D721Med (cell line): Measurements from ENCODE around the gene MAN1C1.

Experiments used
- DNase-seq: peaks from one replicate; pipeline ENCODE4 v3.0.0; 2011; ENCODE audit warnings: low spot score; ENCODE audit not compliant: insufficient read length
- FAIRE-seq: peaks from 2 replicates; lab custom pipeline; 2011; peaks lifted over from hg19 to GRCh38; lab: Jason Lieb, UNC
- TF ChIP-seq, protein P1 (sequence below): IDR thresholded peaks from 2 replicates; pipeline ENCODE4 v1.5.1; 2012; ENCODE audit warnings: mild to moderate bottlenecking, control low read depth; ENCODE audit not compliant: insufficient read depth; ENCODE audit errors: missing control alignments

The MAN1C1 gene

DNA sequence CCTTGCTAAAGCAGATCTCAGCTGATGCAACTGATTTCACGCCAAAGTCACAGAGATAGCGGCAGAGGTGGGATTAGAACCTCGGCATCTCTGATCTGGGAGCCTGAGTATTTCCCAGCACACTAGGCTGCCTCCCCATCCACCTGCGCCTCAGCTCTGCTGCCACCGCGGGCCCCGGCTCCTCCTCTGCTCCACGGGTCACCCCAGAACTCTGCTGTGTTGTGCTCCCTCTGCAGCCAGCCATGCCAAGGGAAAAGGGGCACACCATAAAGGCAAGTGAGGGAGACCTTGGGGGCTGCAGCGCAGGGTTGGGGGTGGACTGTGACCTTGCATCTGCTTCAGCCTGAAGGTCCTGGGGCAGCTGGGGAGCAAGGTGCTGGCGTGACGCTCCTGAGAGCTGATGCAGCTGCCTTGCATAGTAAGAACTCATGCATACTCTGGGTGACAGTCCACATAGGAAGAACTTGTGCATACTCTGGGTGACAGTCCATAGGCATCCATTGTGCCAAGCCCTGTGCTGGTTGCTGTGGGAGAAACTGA, 68.7 kb downstream of the MAN1C1 start:
- no peak for DNase-seq
- TF ChIP-seq, protein P1, sequence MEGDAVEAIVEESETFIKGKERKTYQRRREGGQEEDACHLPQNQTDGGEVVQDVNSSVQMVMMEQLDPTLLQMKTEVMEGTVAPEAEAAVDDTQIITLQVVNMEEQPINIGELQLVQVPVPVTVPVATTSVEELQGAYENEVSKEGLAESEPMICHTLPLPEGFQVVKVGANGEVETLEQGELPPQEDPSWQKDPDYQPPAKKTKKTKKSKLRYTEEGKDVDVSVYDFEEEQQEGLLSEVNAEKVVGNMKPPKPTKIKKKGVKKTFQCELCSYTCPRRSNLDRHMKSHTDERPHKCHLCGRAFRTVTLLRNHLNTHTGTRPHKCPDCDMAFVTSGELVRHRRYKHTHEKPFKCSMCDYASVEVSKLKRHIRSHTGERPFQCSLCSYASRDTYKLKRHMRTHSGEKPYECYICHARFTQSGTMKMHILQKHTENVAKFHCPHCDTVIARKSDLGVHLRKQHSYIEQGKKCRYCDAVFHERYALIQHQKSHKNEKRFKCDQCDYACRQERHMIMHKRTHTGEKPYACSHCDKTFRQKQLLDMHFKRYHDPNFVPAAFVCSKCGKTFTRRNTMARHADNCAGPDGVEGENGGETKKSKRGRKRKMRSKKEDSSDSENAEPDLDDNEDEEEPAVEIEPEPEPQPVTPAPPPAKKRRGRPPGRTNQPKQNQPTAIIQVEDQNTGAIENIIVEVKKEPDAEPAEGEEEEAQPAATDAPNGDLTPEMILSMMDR = no peak
- FAIRE-seq = no peak

DNA sequence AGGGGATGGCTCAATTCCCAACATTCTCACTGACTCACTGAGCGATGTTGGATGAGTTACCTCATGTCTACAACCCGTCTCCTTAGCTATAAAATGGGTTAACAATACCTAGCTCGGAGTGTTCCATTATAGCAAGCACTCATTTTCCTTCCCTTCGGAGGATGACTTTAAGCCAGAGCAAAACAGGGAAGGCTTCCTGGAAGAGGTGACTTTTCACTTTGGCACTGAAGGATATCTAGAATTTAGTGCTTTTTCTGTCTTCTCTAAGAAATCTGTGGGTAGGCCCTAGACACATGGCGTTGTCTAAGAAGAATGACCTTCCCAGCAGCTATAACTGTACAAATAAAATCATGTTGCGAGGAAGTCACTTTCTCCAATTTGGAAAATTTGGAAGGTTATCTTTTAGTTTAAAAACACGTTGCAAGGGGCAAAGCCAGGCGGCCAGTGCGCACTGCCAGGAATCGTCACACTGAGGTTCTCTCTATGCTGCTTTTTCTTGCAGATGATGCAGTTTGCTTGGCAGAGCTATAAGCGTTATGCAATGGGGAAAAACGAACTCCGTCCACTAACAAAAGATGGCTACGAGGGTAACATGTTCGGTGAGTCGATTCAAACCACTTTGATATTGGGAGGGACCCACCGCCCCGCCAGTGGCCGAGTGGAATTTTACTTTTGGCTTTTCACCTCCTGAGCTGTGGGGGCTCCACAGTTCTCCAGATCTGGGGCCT, 69.5 kb downstream of the MAN1C1 start:
- FAIRE-seq = no peak
- no peak for DNase-seq
- TF ChIP-seq, protein P1 = no peak

DNA sequence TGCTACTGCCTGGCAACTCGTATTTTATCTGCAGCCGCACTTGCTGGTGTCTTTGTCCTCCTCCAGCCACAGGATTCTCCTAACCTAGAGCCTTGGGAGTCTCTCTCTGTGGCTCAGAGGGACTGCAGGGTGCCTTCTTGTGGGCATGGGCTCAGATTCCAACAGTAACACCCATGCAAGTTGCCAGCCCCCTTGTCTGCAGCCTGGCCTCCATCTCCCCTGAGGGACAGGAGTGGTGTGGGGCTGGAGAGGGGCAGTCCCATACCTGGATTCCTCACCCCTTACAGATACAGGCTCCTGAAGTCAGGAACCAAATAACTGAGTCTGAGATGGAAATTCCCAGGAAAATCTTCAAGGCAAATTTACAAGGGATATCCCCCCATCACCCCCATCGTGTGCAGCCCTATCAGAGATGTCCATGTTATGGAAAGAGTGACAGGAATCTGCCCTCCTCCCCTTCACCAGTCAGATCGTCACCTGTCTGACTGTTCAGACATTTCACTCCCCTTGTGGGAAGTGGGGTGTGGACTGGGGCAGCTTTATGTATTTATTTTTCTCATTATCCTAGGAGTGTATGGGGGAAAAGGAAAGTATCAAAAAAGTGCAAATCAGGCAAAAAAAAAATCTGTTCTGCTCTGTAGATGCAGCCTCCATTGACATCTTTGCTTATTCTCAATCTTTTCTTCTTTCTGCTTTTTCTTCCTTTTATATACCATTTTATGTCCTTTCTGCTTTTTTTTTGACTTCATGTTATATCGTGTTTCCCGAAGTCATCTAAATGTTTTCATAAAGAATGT, 70.8 kb downstream of the MAN1C1 start:
- TF ChIP-seq, protein P1 = no peak
- DNase-seq = no peak
- FAIRE-seq = no peak

DNA sequence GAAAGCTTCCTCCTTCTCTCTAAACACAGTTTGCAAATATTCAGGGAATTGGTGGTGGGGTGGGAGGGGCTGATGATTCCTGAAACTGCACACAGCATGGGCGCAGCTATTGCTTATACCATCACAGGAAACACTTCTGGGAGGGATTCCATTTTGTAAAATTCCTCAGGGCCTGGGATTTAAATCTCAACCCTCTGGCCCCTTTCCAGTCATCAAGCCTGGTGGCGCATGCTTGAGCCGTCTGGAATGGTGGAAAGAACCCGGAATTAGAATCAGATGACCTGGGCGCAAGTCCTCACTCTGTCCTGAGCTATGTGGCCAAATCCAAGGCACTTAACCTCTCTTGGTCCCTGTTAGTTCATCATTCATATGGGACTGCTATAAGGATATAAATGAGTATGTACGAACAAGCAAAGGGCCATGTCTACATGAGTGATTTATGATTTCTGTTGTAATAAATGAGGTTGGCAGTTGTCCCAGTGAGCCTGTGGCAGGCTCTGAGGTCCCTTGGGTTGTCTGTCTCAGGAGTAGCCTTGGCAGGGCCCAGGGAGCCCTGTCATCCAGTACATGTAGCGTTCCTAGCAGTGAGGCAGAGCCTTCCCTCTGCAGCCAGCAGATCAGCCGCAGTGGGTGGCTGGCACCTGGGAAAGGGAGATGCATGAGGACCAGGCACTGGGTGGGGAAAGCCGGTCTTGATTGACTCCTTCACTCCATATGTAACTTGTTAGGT, 72.0 kb downstream of the MAN1C1 start:
- TF ChIP-seq, protein P1 = no peak
- DNase-seq (no peak), FAIRE-seq (no peak)

DNA sequence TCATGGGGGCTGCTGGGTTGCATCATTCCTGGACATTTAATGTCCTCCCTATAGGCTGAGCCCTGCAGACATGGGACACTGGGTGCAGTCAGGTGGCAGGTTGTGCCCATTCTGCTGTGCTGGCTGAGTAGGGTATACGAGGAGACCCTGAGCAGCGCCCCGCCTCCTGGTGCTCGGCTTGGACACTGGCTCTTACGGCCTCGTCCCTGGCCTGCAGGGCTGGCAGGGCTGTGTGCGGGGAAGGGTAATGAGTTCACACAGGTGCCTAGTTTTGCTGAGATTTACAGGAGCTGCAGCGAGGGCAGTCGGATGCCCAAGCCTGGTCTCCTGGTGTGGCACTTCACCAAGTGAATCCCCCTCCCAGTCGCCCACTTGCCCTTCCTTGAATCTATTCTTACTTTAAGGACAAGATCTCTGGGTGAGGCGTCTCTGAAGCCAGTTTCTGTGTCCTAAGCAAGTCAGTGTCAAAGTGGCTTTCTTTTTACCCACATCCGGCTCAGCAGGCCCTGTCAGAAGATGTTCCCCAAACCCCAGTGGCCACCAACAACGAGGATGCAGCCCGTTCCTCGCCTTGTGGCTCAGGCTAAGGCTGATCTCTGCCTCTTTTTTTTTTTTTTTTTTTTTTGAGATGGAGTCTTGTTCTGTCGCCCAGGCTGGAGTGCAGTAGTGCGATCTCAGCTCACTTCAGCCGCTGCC, 73.2 kb downstream of the MAN1C1 start:
- TF ChIP-seq, protein P1 = no peak
- DNase-seq (no peak), FAIRE-seq (no peak)

DNA sequence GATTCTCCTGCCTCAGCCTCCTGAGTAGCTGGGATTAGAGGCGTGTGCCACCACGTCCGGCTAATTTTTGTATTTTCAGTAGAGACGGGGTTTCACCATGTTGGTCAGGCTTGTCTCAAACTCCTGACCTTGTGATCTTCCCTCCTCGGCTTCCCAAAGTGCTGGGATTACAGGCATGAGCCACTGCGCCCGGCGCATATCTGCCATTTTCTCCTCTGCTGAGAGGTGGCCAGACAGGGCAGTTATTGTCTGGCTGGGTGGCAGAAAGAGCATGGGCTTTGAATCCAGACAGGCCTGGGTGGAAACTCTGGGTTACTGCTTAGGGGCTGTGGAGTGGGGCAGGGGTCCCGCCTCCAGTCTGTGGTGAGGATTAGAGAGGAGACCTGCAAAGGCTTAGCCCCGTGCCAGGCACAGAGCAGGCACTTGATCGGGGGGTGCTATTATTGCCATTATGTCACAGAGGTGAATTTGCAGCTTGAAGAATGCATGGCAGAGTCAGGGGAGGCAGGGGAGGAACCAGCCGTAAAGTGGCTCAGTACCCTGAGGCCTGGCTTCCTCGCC, 73.9 kb downstream of the MAN1C1 start:
- FAIRE-seq (no peak), DNase-seq (no peak)
- TF ChIP-seq, protein P1 = no peak
